Neural cell (in vitro differentiated cells): ENCODE measurements around the gene DOCK10. TPM values are rescaled to one million over a fixed set of nuclear protein-coding genes. Genes with fewer than 3 reads are reported as not detected.

Experiments
- H2AFZ ChIP-seq: fragments of 200-600, 300-800 bp; sonication (generic), shearing (Covaris generic); 2 replicates; pipeline ENCODE4 v1.6.0; 2014; ENCODE audit warnings: low read depth, mild to moderate bottlenecking, antibody characterized with exemption, low read length, moderate library complexity
- H3F3A ChIP-seq: fragments of 200-600 bp; shearing (Covaris generic); 2 replicates; pipeline ENCODE4 v1.6.1; 2016; ENCODE audit warnings: mild to moderate bottlenecking, moderate library complexity, mixed read lengths, antibody characterized with exemption, low read length; ENCODE audit not compliant: insufficient read depth, poor library complexity, severe bottlenecking
- H3K27ac ChIP-seq: fragments of 200-600, 300-800 bp; sonication (generic), shearing (Covaris generic); 2 replicates; pipeline ENCODE4 v1.5.1; 2014; ENCODE audit warnings: mild to moderate bottlenecking, low read length, moderate library complexity
- H3K27me3 ChIP-seq: fragments of 300-800, 200-600 bp; sonication (generic), shearing (Covaris generic); 2 replicates; pipeline ENCODE4 v1.6.0; 2014; ENCODE audit warnings: mild to moderate bottlenecking, low read depth, low read length, moderate library complexity; ENCODE audit not compliant: insufficient read depth
- H3K36me3 ChIP-seq: fragments of 300-800, 200-600 bp; sonication (generic), shearing (Covaris generic); 2 replicates; pipeline ENCODE4 v1.5.1; 2014; ENCODE audit warnings: mild to moderate bottlenecking, antibody characterized with exemption, low read length, moderate library complexity; ENCODE audit not compliant: insufficient read depth
- H3K4me2 ChIP-seq: fragments of 300-800, 200-600 bp; sonication (generic), shearing (Covaris generic); 2 replicates; pipeline ENCODE4 v1.6.0; 2014; ENCODE audit warnings: mild to moderate bottlenecking, low read length
- H3K4me3 ChIP-seq: fragments of 300-800, 200-600 bp; sonication (generic), shearing (Covaris generic); 2 replicates; pipeline ENCODE4 v1.5.1; 2014; ENCODE audit warnings: mild to moderate bottlenecking, low read length, moderate library complexity
- H3K79me2 ChIP-seq: fragments of 200-600 bp; shearing (Covaris generic); replicated peaks from 2 replicates; pipeline ENCODE4 v1.6.0; 2014; ENCODE audit warnings: mild to moderate bottlenecking, low read length, moderate library complexity; ENCODE audit not compliant: insufficient read depth
- H3K9ac ChIP-seq: fragments of 300-800, 200-600 bp; sonication (generic), shearing (Covaris generic); 2 replicates; pipeline ENCODE4 v1.6.1; 2016; ENCODE audit warnings: mild to moderate bottlenecking, low read length, mixed read lengths
- H3K9me2 ChIP-seq: fragments of 200-600 bp; shearing (Covaris generic); 2 replicates; pipeline ENCODE4 v1.6.1; 2016; ENCODE audit warnings: mild to moderate bottlenecking, low read length, mixed read lengths; ENCODE audit not compliant: insufficient read depth
- H3K9me3 ChIP-seq: fragments of 200-600, 300-800 bp; sonication (generic), shearing (Covaris generic); 2 replicates; pipeline ENCODE4 v1.6.1; 2016; ENCODE audit warnings: mild to moderate bottlenecking, mixed run types, low read length, moderate library complexity, mixed read lengths
- H4K20me1 ChIP-seq: fragments of 200-600 bp; shearing (Covaris generic); 2 replicates; pipeline ENCODE4 v1.6.1; 2016; ENCODE audit warnings: mild to moderate bottlenecking, mixed run types; ENCODE audit not compliant: insufficient read depth
- EP300 ChIP-seq: fragments of 450-650 bp; conservative IDR thresholded peaks from 2 replicates; pipeline ENCODE4 v1.6.1; 2014; ENCODE audit warnings: antibody characterized with exemption, mild to moderate bottlenecking, moderate library complexity; ENCODE audit not compliant: poor library complexity, severe bottlenecking
- EZH2 ChIP-seq: fragments of 200-600, 300-800 bp; shearing (Covaris generic), sonication (generic); IDR thresholded peaks from 2 replicates; pipeline ENCODE4 v1.6.1; 2014; ENCODE audit warnings: antibody characterized with exemption, low read length, borderline replicate concordance, mild to moderate bottlenecking; ENCODE audit not compliant: insufficient read depth, poor library complexity, severe bottlenecking
- MXI1 ChIP-seq: fragments of 450-650 bp; conservative IDR thresholded peaks from 2 replicates; pipeline ENCODE4 v1.6.1; 2014; ENCODE audit warnings: antibody characterized with exemption, mild to moderate bottlenecking; ENCODE audit not compliant: poor library complexity, severe bottlenecking
- POLR2AphosphoS5 ChIP-seq: IDR thresholded peaks from 2 replicates; pipeline ENCODE4 v1.6.1; 2012
- RAD21 ChIP-seq: fragments of 450-650 bp; conservative IDR thresholded peaks from 2 replicates; pipeline ENCODE4 v1.6.1; 2014; ENCODE audit warnings: antibody characterized with exemption, mild to moderate bottlenecking, moderate library complexity
- SMC3 ChIP-seq: fragments of 450-650 bp; conservative IDR thresholded peaks from 2 replicates; pipeline ENCODE4 v1.6.1; 2014; ENCODE audit warnings: antibody characterized with exemption, mild to moderate bottlenecking, moderate library complexity; ENCODE audit not compliant: poor library complexity
- TAF1 ChIP-seq: IDR thresholded peaks from 2 replicates; pipeline ENCODE4 v1.6.1; 2012; ENCODE audit warnings: low read depth
- polyA plus RNA-seq: library from polyadenylated mRNA; depleted of rRNA; stranded (reverse); fragments of >200 nt; gene quantifications from 2 replicates; pipeline ENCODE4 v1.2.3, GENCODE V29; 2014
- TF ChIP-seq, protein P1 (sequence below): IDR thresholded peaks from 2 replicates; pipeline ENCODE4 v1.6.1; 2012; ENCODE audit warnings: borderline replicate concordance
- TF ChIP-seq, protein P2 (sequence below): fragments of 450-650 bp; IDR thresholded peaks from 2 replicates; pipeline ENCODE4 v1.5.1; 2014; ENCODE audit warnings: antibody characterized with exemption, mild to moderate bottlenecking, moderate library complexity; ENCODE audit not compliant: poor library complexity, severe bottlenecking

DOCK10 gene
- polyA plus RNA-seq, 1 donor from 2014 or later: 0.37 TPM

DNA sequence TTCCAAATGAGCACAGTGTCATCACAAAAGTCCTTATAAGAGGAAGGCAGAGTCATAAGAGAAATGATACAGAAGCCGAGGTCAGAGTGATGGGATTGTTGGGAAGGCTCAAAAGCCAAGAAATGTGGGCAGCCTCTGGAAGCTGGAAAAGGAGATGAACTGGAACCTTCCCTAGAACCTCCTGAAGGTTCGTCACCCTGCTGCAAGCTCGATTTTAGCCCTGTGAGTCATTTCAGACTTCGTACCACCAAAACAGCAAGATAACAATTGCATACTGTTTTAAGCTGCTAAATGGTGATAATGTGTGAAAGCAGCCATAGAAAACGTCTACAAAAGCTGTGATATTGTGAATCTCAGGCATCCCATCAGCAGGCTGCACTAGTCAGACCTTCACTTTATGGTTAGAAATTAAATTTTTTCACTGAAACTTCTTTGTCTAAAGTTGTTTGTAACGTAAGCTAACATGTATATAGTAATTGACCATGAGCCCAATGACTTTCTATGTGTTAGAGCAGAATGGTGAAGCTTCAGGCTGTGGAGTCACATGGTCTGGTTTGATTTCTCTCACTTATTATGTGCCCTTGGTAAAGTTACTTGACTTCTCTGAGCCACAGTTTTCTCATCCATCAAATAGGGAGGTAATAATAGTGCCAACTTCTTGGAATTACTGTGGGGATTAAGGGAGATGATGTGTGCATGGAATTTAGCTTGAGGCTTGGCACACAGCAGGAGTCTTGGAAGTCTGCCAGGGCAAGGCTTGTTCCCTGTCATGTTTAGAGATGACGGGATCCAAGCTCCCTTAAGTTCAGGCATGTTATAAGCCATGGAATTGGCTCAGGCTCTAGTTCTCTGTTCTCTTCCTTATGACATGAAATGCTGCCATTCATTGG, 194.1 kb downstream of the DOCK10 start:
- TF ChIP-seq, protein P1, sequence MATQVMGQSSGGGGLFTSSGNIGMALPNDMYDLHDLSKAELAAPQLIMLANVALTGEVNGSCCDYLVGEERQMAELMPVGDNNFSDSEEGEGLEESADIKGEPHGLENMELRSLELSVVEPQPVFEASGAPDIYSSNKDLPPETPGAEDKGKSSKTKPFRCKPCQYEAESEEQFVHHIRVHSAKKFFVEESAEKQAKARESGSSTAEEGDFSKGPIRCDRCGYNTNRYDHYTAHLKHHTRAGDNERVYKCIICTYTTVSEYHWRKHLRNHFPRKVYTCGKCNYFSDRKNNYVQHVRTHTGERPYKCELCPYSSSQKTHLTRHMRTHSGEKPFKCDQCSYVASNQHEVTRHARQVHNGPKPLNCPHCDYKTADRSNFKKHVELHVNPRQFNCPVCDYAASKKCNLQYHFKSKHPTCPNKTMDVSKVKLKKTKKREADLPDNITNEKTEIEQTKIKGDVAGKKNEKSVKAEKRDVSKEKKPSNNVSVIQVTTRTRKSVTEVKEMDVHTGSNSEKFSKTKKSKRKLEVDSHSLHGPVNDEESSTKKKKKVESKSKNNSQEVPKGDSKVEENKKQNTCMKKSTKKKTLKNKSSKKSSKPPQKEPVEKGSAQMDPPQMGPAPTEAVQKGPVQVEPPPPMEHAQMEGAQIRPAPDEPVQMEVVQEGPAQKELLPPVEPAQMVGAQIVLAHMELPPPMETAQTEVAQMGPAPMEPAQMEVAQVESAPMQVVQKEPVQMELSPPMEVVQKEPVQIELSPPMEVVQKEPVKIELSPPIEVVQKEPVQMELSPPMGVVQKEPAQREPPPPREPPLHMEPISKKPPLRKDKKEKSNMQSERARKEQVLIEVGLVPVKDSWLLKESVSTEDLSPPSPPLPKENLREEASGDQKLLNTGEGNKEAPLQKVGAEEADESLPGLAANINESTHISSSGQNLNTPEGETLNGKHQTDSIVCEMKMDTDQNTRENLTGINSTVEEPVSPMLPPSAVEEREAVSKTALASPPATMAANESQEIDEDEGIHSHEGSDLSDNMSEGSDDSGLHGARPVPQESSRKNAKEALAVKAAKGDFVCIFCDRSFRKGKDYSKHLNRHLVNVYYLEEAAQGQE: no peak
- TF ChIP-seq POLR2AphosphoS5 (no peak), RAD21 (no peak), EP300 (no peak), SMC3 (no peak), EZH2 (no peak), TAF1 (no peak), MXI1 (no peak)
- TF ChIP-seq, protein P2, sequence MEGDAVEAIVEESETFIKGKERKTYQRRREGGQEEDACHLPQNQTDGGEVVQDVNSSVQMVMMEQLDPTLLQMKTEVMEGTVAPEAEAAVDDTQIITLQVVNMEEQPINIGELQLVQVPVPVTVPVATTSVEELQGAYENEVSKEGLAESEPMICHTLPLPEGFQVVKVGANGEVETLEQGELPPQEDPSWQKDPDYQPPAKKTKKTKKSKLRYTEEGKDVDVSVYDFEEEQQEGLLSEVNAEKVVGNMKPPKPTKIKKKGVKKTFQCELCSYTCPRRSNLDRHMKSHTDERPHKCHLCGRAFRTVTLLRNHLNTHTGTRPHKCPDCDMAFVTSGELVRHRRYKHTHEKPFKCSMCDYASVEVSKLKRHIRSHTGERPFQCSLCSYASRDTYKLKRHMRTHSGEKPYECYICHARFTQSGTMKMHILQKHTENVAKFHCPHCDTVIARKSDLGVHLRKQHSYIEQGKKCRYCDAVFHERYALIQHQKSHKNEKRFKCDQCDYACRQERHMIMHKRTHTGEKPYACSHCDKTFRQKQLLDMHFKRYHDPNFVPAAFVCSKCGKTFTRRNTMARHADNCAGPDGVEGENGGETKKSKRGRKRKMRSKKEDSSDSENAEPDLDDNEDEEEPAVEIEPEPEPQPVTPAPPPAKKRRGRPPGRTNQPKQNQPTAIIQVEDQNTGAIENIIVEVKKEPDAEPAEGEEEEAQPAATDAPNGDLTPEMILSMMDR: no peak
- no peaks in the 10 kb centered on the region for H3K36me3 ChIP-seq
- H3K4me2 ChIP-seq: no peak overlapping the region
- no peaks in the 10 kb centered on the region for H3K79me2 ChIP-seq
- no peak overlapping the region for H2AFZ ChIP-seq
- H3K9me3 ChIP-seq: no peaks in the 10 kb centered on the region
- H3F3A ChIP-seq: no peaks in the 10 kb centered on the region
- no peak overlapping the region for H3K9ac ChIP-seq
- H4K20me1 ChIP-seq: no peaks in the 10 kb centered on the region
- H3K27ac ChIP-seq: no peak overlapping the region
- no peak overlapping the region for H3K4me3 ChIP-seq
- H3K9me2 ChIP-seq: no peaks in the 10 kb centered on the region
- H3K27me3 ChIP-seq: no peaks in the 10 kb centered on the region

DNA sequence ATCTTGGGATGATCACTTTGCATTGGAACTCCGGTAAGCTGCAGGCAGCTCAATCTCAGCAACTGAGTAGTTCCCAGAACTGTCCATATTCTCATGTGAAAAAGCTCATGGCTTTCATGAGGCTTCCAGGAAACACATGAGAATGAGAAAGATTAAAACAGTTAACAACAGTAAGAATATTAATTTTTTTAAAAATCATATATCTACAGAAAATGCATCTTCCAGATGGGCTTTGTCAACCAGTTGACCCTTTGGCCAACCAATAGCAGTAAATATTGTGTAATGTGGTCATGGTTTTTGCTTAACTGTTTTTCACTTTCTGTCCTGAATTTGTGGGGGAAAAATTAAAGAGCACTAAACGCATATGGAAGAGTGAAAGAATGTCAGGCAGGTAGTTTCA, 194.9 kb downstream of the DOCK10 start:
- H3K4me3 ChIP-seq: no peak overlapping the region
- H3K27ac ChIP-seq: no peak overlapping the region
- no peaks in the 10 kb centered on the region for H4K20me1 ChIP-seq
- no peaks in the 10 kb centered on the region for H3F3A ChIP-seq
- no peaks in the 10 kb centered on the region for H3K9me2 ChIP-seq
- TF ChIP-seq, protein P2: no peak
- TF ChIP-seq EZH2 (no peak), POLR2AphosphoS5 (no peak), MXI1 (no peak), TAF1 (no peak)
- H3K9me3 ChIP-seq: no peaks in the 10 kb centered on the region
- H3K27me3 ChIP-seq: no peaks in the 10 kb centered on the region
- no peaks in the 10 kb centered on the region for H3K79me2 ChIP-seq
- H3K9ac ChIP-seq: no peak overlapping the region
- no peak overlapping the region for H3K4me2 ChIP-seq
- no peaks in the 10 kb centered on the region for H3K36me3 ChIP-seq
- no peak overlapping the region for H2AFZ ChIP-seq
